Stimulated activated naive CD8-positive, alpha-beta T cell treated with anti-CD3 and anti-CD28 coated beads, Interleukin-15, Interleukin-2, amounts not matched to agents 100 U/mL and 50 U/mL, for 24 hours (primary cell): ENCODE results near the gene C10orf143.
"Not testable (repeated sequence)": the region's sequence is repeated elsewhere in the genome, so short reads cannot be mapped to it uniquely, and the experiment has no call there.

Experiments used
- ATAC-seq: fragments of 150-1000 bp; cut with Tn5 transposase; one replicate; pipeline ENCODE4 v1.10.0; 2021
- DNase-seq: peaks from one replicate; pipeline ENCODE4 v3.0.0; 2021

C10orf143 gene

DNA sequence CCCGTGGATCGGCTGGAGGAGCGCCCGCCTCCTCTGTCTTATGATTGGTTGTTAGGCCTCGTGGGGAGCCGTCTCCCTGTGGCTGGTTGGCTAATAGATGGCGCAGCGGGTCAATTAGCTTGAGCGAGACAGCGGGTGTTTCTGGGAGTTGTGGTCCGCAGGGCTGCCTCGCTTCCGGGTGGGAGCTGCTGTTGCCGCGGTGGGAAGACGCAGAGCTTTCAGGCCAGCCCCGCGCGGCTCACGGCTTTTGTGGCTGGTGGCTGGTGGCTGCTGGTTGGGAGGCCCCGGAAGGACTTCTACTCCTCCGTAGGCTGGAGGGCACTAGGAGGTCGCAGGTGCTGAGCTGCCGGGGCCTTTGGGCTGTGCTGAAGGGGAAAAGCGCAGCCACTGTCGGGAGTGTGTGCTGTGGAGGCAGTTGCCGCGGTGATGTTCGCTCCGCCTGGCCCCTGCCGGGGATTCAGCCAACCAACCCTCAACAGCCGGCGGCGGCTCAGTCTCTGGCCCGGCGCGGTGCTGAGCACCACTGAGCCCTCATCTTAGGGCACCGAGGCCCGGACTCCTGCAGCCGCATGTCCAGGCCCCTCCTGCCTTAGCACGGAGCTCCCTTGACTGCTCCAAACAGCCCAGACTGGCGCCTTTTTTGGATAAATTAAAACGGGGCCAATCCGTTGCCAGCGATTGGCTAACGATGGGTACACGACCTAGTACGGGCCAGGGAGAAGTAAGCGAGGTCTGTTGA lies 652 bp upstream of the C10orf143 start:
- DNase-seq (peak; percentile 91), ATAC-seq (peak; percentile 89)

DNA sequence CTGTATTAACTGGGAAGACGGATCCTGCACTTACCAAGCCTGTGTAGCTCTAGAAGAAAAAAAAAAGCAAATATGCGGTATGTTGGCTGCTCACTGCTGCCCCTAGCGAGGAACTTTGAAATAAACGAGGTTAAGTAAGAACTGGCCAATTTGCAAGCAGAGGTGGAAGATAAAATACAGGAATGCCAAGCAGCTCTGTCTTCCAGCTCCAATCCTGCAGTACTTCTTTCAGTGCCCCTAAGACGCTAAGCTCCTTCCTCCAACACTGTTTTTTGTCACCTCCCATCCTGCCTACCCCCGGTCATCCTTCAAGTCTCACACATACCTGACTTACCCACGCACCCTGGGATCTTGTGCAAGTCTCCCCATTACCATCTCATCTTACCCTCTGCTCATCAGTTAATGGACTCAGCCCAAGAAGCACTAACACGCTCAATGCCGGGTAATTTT lies 809 bp downstream of the C10orf143 start:
- ATAC-seq (no peak), DNase-seq (peak; percentile 75)

DNA sequence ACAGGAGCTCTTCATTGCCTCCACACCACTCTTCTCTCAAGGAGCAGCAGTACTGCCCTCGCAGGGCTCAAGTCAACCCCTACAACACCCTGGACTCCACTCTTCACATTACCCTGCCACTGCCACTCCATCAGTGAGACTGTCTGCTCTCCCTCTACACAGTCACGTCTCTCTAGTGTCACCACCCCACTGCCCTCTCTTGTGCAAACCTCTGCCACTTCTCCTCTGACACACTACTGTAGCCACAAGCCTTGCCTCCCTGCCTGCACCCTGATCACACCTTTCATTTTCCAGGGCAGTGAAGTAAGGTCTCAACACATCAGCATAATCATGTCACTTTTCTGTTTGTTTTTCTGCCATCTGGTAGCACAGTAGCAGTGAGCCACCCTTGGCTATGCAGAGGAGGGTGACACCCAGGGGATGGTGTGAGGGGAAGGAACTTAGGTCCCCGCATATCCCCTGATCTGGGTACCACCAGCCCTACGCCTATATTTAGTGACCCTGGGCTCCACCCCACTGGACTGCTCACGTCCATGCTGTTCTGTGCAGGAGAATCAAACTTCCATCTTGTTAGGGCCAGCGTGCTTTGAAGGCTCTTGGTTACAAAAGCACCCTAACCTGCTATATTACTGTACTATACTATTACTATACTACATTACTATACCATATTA lies 1.6 kb downstream of the C10orf143 start:
- ATAC-seq, result no peak

DNA sequence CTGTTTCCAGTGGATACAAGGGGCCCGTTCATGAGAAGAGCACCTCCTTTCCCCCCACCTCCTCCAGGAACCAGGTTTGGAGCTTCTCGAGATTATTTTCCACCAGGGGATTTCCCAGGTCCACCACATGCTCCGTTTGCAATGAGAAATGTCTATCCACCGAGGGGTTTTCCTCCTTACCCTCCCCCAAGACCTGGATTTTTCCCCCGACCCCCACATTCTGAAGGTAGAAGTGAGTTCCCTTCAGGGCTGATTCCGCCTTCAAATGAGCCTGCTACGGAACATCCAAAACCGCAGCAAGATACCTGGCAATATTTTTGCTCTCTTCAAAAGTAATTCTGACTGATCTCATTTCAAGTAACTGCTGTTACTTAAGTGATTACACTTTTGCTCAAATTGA lies 2.5 kb downstream of the C10orf143 start:
- not testable (repeated sequence) for ATAC-seq
- peak; percentile 19 for DNase-seq

More for the DNA sequence above, 1.6 kb downstream of the C10orf143 start:
- DNase-seq, result peak; percentile 15

DNA sequence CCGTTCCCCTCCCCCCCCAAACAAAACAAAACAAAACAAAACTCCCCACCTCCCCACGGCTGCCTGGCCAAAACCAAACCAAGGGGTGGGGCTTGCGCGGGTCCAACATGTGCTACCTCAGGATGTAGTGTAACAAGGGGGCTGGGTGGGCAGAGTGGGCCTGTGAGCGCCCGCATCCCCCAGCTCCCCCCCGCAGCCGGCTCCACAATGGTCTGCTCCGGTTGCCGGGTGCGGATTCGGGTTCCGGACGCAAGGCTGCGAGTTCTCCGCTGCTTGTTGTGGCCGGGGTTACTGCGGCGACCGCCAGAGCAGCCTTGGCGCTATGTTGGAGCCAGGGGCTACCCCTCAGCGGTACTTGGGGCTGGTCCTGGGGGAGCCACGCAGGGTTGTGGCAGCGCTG lies 4.9 kb downstream of the C10orf143 start:
- ATAC-seq (no peak), DNase-seq (no peak)

DNA sequence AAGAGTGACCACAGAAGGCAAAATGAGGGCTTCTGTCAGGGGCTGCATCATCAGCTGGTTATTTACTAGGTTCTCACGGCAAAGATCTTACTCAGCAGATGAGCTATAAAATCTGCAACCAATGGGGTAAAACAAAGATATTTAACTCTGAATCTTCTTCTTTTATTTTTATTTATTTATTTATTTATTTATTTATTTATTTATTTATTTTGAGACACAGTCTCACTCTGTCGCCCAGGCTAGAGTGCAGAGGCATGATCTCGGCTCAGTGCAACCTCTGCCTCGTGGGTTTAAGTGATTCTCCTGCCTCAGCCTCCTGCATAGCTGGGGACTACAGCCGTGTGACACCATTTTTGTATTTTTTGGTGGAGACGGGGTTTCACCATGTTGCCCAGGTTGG lies 11.3 kb downstream of the C10orf143 start:
- no peak for DNase-seq
- ATAC-seq, result no peak

DNA sequence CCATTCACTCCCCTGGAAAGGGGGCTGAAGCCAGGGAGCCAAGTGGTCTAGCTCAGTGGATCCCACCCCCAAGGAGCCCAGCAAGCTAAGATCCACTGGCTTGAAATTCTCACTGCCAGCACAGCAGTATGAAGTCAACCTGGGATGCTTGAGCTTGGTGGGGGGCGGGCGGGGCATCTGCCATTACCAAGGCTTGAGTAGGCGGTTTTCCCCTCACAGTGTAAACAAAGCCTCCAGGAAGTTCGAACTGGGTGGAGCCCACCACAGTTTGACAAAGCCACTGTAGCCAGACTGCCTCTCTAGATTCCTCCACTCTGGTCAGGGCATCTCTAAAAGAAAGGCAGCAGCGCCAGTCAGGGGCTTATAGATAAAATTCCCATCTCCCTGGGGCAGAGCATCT lies 20.1 kb downstream of the C10orf143 start:
- DNase-seq, ATAC-seq: not testable (repeated sequence)

DNA sequence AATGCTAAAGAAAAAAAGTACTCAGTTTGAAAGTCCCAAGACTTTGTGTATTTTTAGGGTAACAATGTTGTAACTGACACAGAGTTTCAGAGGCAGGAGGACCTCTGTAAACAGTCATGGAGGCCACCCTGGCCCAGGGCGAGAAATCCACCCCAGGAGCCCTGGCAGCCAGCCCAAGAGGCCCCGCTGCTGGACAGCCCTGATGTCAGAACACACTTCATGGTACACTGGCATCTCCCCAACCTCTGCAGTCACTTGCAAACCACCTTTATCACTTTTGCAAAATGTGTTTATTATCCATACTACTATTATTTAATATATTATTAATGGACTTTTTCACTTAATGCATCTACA lies 30.2 kb downstream of the C10orf143 start:
- DNase-seq (no peak), ATAC-seq (no peak)

DNA sequence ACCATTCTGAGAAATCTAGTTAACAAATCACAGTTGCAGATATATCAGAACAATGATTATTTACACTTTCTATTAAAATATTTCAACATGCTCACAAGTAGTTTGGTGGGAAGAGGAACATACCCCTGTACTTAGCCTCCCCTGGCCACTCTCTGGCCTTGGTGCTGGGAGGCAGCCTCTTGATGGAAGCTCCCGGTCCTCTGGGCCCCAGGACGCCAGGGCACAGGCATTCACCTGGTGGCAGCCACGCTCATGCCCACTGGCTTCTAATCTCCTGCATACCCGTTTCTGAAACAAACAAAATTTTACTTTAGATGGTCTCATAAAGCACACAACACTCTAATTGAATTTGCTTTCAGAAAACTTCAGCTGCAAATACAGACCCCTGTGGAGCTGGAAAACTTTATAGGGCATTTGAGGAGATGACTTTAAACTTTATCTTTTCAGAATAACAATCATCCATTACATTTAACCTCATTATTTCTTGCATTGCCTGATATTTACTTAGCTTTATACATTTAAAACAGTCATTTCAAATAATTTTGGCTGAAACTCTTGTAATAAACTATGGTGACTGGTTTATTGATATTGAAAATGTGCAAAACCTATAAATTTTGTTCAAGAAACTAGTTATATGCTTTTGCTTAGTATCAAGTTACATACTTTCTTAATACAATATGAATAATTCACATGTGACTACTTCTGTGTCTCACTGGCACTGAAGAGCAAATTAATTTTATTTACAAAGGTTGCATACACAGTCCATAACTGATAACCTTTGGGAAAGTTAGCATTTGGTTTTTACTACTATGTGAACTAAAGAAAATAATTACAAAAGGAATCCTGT lies 30.8 kb downstream of the C10orf143 start:
- ATAC-seq (no peak), DNase-seq (no peak)

DNA sequence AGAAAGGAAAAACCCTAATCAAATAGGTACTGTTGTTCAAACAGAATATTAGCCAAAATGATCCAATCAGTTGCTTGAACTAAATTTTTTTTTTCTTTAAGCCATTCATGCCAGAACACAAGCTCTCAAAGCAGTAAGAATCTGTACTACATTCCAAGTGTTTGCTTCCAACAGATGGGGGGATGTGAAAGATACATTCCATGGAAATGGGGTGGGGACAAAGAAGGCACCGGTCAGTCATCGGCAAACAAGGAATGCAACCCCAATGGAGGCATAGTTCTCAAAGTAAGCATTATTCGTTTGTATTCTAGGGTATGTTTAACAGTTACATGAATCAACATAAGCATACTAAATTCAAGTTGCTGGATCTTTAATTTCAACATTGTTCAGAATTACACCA lies 32.5 kb downstream of the C10orf143 start:
- ATAC-seq (no peak), DNase-seq (no peak)

DNA sequence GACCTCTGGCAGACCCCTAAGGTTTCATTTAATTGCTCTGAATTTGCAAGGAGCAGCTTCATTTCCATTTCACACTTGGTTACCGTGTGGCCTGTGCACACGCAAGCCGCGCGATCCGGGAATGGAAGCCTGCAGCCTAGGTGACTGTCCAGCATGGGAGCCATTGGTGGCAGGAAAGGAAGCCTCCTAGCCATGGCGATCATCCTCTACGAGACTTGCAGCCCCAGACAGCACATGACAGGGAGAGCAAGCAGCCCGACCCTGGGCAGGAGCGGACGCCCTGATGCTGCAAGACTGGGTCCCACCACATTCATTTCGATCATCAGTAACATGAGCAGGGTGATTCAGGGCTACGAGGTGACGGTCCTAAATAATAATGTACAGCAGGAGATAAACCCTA lies 33.9 kb downstream of the C10orf143 start:
- ATAC-seq (no peak), DNase-seq (no peak)

DNA sequence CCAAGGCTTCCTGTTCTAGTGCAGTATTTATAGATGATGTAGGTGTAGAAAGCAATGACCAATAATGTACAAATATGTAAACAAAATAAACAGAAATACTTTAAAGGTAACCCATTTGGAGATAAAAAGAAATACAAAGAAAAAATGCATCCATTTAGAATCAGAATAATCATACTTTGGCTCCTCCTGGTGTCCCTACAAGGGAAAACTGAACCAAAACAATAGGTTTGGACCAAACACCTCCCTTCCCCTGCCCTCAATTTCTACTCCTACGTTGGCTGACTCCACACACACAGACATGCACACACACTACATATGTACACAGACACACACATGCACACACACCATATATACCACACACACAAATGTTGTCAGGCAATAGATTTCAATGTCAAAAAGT lies 36.0 kb downstream of the C10orf143 start:
- no peak for ATAC-seq
- DNase-seq, result no peak

DNA sequence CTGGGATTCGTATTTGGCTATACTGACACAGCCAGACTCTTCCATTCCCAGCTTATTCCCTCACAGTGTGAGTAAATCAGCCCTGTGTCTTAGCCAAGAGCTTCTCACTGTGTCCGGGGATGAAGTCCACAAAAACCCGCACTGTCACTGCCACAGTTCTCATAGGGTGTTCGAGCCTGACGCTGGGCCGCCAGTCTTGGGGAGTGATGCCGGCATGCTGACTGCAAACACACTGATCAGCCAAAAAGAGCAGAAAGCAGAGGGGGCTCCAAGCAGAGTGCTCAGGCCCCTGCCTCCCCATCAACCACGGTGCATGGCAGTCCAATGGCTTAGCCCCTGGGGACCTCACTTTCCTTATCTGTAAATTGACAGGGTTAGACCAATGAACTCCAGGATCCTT lies 36.7 kb downstream of the C10orf143 start:
- DNase-seq, result no peak
- no peak for ATAC-seq

DNA sequence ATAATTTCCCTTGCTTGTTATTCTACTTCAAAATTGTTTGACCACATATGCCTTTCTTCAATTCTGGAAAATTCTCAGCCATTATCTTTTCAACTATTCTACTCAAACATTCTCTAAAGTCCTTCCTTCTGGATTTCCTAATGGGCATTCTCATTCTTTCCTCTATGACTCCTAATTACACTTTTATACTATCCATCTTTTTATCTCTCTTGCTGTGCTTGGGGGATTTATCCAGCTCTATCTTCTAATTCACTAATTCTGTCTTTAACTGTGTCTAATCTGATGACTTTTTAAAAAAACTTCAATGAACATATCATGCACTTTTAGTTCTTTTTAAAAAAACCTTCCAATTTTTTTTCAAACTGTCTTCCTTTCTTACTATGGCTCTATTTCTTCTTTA lies 38.4 kb downstream of the C10orf143 start:
- no peak for DNase-seq
- ATAC-seq, result no peak

DNA sequence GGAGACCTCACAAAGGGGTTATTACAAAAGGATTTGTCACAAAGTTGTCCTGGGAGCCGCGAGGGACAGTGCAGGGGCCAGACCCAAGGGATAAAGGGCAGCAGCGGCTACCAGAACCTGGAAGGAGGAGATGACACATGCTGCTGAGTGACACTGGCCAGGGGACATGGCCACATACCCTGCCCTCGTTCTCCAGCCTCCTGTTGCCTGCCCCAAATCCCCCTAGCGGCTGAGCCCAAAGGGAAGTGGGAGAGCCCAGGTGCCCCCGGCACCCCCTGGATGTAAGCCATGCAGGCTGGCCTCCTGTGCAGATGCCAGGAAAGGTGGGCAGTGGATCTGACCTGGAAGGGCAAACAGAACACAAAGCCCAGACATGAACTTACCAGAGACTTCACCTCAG lies 42.7 kb downstream of the C10orf143 start:
- no peak for DNase-seq
- no peak for ATAC-seq

DNA sequence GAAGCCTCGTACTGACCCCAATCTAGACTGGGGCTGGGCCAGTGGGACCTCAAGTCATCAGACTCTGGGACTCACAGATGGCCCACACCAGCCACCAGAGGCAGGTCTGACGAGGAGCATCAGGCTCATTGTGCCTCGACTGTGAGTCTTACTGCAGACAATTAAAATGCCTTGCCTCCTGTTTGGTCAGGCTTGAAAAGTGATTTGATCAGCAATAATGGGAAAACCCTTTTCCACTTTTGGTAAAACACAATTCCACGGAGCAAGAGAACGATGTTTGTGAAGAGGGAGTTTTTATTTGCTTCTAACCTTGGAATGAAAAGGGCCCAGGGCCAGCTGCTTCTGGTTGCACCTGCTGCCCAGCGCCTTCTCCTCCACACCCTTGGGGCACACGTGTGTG lies 43.9 kb downstream of the C10orf143 start:
- ATAC-seq, result no peak
- no peak for DNase-seq

DNA sequence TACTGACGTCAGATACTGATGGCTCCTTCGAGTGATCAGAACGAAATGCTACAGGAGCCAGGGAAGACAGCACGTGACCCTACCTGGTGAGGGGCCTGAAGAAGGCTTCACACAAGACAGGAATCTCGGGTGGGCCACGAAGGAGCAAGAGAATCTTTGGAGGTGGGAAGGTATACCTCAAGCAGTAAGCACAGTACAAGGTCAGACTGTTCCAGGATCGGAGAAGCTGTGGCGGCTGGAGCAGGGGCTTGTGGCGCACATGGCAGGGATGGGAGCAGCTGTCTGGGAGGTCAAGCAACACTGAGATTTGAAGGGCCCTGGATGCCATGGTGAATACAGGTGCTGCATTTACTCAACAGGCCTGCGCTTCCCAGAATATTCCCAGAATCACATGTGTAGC lies 45.4 kb downstream of the C10orf143 start:
- DNase-seq (no peak), ATAC-seq (no peak)

DNA sequence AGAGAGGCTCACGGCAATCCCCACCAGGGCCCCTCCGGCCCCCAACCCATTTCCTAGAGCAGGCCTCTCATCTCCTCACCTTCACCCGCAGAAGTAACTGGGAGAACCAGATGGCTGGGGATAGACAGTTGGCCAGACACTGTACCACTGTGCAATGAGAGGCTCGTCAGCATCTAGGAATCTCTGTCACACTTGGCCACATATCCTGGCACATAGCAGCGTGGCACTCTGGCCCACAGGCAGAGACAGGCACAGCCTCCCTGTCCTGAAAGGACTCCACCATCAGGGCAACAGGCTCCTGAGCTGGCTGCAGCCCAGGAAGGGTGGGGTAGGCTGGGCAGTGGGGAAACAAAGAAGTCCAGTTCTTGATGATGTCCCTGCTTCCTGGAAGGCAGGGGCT lies 45.8 kb downstream of the C10orf143 start:
- no peak for ATAC-seq

DNA sequence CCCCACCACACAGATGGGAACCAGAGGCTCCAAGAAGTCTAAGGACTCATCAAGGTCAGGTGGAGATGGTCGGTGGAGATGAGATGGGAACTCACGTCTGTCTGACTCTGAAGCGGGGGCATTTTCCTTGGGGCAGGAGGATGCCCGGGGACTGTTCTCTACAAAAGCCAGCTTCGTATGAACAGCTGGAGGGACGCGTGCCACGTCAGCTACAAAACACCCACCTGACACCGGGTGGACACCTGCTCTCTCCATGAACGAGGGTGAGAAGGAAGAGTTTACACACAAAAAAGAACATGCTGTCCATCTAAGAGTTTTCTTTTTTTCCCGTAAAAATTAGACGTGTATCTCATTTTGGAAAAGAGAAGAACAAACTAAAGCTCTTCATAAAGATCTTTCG lies 47.7 kb downstream of the C10orf143 start:
- DNase-seq (no peak), ATAC-seq (no peak)

More for the DNA sequence above, 45.8 kb downstream of the C10orf143 start:
- no peak for DNase-seq

DNA sequence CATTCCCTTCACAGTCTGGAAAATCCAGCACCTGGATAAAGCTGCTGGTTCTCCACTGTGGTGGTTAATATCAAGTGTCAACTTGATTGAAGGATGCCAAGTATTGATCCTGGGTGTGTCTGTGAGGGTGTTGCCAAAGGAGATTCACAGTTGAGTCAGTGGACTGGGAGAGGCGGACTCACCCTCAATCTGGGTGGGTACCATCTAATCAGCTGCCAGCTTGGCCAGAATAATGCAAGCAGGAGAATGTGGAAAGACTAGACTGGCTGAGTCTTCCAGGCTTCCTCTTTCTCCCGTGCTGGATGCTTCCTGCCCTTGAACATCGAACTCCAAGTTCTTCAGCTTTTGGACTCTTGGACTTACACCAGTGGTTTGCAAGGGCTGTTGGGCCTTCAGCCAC lies 48.4 kb downstream of the C10orf143 start:
- DNase-seq (no peak), ATAC-seq (no peak)

DNA sequence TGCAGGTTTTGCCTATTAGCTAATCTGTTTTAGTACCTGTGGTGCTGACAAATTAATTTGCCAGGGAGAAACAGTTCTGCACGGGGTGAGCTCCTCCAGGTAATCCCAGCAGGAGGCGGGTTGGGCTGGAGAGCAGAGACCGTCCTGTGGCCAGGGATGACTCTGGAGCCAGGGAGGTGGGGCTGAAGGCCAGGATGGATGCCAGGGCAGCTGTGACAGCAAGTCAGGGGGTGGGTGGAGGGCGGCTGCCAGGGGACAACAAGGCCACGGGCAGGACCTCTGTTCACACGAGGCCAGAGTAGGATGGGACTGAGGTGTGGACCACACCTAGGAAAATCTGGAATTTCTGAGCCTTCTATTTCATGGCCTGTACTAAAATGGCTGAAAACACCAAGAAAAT lies 48.9 kb downstream of the C10orf143 start:
- DNase-seq, result no peak
- no peak for ATAC-seq

DNA sequence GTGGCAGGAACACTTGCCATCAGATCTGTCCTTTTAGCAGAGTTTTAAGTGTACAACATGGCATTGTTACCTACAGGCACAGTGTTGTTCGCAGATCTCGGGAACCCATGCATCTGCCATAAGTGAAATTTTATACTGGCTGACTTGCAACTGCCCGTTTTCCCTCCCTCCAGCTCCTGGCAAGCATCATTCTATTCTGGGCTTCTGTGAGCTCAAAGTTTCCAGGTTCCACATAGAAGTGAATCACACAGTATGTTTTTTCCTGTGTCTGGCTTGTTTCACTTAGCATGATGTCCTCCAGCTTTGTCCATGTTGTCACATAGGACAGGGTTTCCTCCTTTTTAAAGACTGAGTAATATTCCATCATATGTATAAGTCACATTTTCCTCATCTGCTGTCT lies 56.6 kb downstream of the C10orf143 start:
- DNase-seq (no peak), ATAC-seq (no peak)

DNA sequence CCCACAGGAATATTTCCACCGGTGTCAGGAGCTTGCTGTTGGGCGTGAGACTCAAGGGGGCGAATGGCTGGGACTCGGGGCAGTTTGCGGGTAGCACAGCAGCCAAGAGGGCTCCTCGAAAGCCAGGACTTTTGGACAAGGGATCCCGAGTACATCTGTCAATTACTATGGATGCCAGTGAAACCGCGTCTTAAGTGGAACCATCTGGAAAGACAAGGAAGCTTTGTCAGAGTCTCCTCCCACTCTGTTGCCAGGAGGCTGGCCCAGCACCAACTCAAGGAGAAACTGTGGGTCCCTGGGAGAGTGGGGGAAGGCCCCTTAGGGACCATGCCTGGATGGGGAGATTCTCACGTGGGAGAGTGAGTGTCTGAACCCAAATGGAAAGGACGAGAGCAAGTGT lies 57.1 kb downstream of the C10orf143 start:
- ATAC-seq (no peak), DNase-seq (no peak)
